Stimulated activated CD4-positive, alpha-beta T cell treated with anti-CD3 and anti-CD28 coated beads, Interleukin-12 subunit alpha, Interleukin-12 subunit beta, amount 100 ng/mL, for 48 hours (primary cell): Measurements from ENCODE around the gene CACNG5.

Experiments used
- DNase-seq, 3 donors: peaks; one replicate each; pipeline ENCODE4 v3.0.0-alpha.2; 2020; ENCODE audit warnings: low read depth in 2 of 3, low spot score in 1 of 3

Gene CACNG5, protein sequence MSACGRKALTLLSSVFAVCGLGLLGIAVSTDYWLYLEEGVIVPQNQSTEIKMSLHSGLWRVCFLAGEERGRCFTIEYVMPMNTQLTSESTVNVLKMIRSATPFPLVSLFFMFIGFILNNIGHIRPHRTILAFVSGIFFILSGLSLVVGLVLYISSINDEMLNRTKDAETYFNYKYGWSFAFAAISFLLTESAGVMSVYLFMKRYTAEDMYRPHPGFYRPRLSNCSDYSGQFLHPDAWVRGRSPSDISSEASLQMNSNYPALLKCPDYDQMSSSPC

GRCh38 chr17:66834919-66835454 is at the start of gene CACNG5:
Gene CACNG5, plus strand, starts transcription at chr17:66835117. Its CDS starts 42,216 bp downstream, at chr17:66877333.
- DNase-seq: no peak

GRCh38 chr17:66786107-66786506 is 48.8 kb upstream of the CACNG5 start:
- DNase-seq: no peak

GRCh38 chr17:66787914-66788313 is 47.0 kb upstream of the CACNG5 start:
- no peak for DNase-seq

DNA sequence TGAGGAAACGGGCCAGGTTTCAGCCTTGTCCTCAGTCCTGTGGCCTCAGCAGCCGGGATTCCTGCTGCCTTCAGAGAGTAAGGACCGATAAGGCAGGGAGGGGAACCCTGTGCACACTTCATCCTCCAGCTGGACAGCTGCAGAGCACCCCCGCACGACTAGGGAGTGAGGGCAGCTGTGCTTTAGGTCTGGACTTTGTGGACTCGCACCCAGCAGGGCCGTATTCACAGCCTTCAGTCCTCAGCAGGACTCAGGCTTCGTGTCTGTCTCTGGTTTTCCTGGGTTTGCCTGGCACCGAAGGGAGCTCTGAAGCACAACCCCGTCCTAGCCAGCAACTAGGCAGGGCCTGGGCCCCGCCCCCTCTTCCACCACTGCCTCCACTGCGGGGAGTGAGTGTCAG is 45.8 kb upstream of the CACNG5 start:
- DNase-seq: no peak

DNA sequence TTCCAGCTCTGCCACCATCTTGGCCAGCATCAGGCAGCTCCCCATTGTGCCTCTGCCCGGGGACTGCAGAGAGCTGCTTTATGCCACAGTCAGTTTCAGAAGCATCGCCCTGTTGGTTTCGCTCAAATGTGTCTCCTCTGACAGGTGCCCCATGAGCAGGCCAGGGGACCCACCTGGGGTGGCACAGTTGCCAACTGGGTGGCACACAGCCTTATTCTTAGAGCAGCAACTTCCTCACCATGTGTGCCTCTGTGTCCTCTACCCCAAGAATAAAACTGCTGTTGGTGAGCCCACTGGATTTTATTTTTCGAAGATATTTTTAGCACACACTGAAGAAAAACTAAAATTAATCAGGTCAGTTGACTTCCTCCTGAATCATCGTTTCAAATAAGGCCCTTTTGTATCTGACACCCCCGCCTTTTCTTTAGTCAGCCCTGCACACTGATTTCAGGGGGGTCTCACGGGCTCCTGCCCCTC is 44.9 kb upstream of the CACNG5 start:
- no peak for DNase-seq

DNA sequence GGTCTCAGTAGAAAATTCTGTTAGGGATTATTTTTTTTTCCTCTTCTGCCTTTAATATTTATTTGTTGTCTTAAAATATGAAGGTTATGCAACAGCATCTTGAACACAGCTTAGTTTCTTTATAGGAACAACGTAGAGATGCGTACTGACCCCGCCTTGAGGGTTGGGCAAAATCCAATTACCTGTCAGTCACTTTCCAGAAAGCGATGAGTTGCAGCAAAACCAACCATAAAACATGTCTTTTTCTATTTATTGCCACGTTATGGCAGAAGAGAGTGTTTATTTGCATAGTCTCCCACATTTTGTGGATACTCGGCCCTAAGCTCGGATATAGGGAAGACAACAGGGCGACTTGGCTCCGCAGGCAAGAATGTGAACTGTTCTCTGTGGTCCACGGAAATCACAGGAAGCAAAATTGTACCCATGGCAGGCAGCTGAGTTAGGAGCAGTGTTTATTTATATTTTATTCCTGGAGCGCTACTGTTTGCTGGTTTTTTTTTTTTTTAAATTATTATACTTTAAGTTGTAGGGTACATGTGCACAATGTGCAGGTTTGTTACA is 44.3 kb upstream of the CACNG5 start:
- DNase-seq: no peak

GRCh38 chr17:66791347-66791746 is 43.6 kb upstream of the CACNG5 start:
- no peak for DNase-seq

- DNase-seq: no peak
Observed at GRCh38 chr17:66793814-66794213, 41.1 kb upstream of the CACNG5 start.

DNA sequence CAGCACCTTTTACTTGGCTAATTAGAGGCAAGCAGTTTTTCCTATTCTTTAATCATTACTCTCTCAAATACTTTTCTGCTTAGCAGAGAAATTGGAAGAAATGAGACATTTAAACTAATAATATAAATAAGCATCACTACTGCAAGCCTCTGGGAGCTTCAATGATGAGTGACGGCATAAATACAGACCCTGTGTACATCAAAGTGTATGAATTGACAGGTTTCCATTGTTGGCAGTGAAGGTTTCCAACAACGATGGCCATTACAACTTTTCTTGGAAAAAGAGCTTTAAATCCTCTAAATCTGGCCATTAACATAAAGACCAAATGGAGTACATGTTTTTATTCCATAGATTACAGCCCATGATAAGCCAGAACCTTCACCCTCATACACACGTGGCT is 39.4 kb upstream of the CACNG5 start:
- no peak for DNase-seq

DNA sequence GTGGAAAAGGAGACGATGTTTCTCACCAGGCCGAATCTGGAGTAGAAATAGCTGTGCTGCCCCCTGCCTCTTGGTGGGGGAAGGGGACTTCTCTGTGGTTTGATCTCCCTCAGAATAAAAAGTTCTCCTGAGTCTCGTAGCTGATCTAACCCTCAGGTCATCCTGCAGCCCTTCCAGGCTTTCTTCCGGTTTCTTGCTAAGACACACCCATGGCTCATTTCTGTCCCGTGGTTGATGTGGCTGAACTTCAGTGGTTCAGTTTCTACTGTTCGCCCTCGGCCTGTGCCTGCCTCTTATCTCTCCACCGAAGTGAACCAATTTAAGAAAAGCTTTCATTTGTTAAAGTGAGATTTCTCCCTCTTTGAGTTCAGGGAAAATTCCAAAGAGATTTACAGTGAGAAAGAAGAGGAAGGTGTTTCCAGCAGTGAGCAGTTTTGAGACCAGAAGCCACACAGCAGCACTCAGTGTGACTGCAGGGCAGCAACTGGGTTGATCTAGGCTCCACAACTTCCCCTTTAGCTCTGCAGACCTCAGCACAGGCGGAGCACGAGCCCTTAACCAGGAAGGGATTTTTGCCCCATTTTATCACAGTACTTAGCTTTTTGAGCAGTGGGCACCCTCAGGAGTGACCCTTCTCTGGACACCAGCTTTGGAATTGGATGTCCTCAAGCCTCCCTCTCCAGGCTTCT is 34.9 kb upstream of the CACNG5 start:
- no peak for DNase-seq

DNA sequence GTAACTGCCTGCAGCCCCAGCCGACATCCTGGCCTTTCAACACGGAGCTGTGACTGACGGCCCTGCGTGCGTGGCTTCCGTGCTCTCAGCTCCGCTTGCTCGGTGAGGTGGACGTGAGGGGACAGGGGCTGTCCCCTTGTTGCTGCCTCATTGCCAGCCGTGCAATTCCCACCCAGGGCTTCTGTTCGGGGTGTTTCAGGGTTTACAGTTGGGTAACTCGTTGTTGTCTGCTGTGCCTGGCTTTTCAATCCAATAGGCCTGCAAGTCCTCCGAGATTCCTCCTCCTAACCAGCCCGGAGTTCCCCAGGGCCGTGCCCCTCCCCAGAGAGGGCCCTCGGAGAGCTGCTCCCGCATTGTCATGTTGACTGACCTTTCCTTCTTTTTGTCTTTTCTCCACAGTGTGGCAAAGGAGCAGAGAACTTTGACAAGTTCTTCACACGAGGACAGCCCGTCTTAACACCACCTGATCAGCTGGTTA is 31.4 kb upstream of the CACNG5 start:
- no peak for DNase-seq

DNA sequence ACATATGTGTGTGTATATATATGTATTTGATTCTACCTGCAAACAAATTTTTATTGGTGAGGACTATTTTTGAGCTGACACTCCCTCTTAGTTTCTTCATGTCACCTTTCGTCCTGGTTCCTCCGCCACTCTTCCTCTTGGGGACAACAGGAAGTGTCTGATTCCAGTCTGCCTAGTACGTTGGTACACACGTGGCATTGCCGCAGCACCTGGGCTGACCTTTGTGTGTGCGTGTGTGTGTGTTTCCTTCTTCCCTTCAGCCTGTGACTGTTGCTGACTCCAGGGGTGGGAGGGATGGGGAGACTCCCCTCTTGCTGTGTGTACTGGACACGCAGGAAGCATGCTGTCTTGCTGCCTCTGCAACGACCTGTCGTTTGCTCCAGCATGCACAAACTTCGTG is 29.4 kb upstream of the CACNG5 start:
- no peak for DNase-seq

GRCh38 chr17:66807182-66807581 is 27.7 kb upstream of the CACNG5 start:
- DNase-seq: no peak

DNA sequence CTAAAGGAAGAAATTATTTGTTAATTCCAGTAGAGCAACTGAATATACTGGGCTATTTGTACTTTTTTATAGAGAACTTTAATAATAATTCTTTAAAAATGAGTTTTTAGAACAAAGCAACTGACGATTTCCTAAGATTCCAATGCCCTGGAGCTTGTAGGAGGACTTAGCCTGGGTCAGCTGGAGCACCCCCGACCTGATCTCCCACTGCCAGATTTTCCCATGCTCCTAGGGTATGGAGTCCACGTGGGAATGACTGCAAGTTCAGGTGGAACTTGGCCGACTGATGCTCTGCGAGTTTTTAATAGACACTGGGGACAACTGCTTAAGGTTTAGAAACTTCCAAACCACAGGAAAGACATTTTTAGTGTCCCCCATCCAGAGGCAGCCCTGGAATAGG is 25.5 kb upstream of the CACNG5 start:
- no peak for DNase-seq

DNA sequence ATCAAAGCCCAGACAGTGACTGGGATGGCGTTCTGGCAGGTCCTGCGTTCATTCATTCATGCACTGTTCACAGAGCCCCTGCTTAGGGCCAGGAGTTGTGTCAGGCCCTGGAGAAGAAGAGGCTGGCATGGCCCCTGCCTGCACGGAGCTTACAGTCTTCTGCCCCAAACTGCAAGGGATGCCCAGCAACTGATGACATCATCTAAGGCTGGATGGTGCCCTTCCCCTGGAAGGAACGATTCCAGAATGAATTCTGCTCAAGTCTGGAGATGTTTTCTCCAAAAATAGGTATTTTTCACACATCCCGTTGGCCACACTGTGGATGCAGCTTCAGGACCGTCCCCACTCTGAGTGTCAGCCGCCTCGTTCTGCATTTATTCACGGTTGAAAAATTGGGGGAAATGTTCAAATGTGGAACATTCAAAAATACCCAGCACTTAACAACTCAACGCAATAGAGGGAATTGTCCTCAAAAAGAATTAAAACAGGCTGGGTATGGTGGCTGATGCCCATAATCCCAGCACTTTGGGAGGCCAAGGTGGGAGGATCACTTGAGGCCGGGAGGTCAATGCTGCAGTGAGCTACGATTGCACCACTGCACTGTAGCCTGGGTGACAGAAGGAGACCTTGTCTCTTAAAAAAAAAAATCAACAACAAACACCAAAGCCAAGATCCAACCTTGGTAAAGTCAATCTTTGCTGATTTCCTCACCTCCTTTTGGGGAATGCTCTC is 23.8 kb upstream of the CACNG5 start:
- DNase-seq: no peak

GRCh38 chr17:66811683-66812054 is 23.2 kb upstream of the CACNG5 start:
- DNase-seq: no peak

- no peak for DNase-seq
Observed at GRCh38 chr17:66812571-66812970, 22.3 kb upstream of the CACNG5 start.

- DNase-seq: no peak
Observed at GRCh38 chr17:66813296-66813695, 21.6 kb upstream of the CACNG5 start.

- DNase-seq: no peak
Observed at GRCh38 chr17:66814026-66814425, 20.9 kb upstream of the CACNG5 start.

- no peak for DNase-seq
Observed at GRCh38 chr17:66814570-66814969, 20.3 kb upstream of the CACNG5 start.

DNA sequence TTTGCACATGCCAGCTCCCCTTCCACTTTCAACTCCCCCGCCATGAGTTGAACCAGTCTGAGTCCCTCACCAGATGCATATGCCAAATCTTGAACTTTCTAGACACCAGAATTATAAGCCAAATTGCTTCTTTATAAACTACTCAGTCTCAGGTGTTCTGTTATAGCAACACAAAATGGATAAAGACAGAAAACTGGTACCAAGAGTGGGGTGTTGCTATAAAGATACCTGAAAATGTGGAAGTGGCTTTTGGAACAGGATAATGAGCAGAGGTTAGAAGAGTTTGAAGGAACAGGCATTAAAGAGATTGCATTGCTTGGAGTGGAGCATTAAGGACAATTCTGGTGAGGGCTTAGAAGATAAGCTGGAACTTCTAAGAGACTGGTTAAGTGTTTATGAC is 17.2 kb upstream of the CACNG5 start:
- no peak for DNase-seq
